Measurements from ENCODE around the gene COL12A1.

- TF ChIP-seq CTCF (IDR thresholded peaks at IDR 0.05; ENCODE audit: insufficient read depth, low read length) (no peak), REST (IDR thresholded peaks at IDR 0.05; ENCODE audit: insufficient replicate concordance, low read depth) (no peak), POLR2AphosphoS5 (IDR thresholded peaks at IDR 0.05; ENCODE audit: low read depth) (no peak), SPI1 (IDR thresholded peaks at IDR 0.05; ENCODE audit: borderline replicate concordance, low read depth) (no peak), GABPA (IDR thresholded peaks at IDR 0.05; ENCODE audit: low read depth) (no peak)
Measured at GRCh38 chr6:75170691-75171560, 34.9 kb downstream of the COL12A1 start.

All from HL-60 (cell line).